K562 (cell line): ENCODE results near the gene GINS3. TPM values are rescaled to one million over a fixed set of nuclear protein-coding genes. Genes with fewer than 3 reads are reported as not detected.

Experiments used
- ATAC-seq: fragments of 200-7000 bp; cut with Tn5 transposase; 3 replicates; pipeline ENCODE4 v1.9.1; 2020; ENCODE audit warnings: moderate library complexity
- BruUV-seq: library from RNA; stranded (reverse); fragments of 400-500 nt; replicated peaks from 2 replicates; lab custom pipeline; 2021; lab: Mats Ljungman, UMichigan
- CTCF ChIA-PET: fragments of 300-600 bp; formaldehyde crosslinking; extraction: SDS; loops from one replicate; lab custom pipeline; 2021; ENCODE audit warnings: low intra/inter-chr PET ratio; lab: Yijun Ruan, JAX
- POLR2A ChIA-PET: fragments of 300-600, 350-650 bp; sonication (Branson Sonifier 250); formaldehyde crosslinking; extraction: SDS; loops from one replicate; lab custom pipeline; 2021; ENCODE audit warnings: antibody characterized with exemption, inconsistent platforms; lab: Yijun Ruan, JAX
- DNase-seq, 4 experiments: peaks; one replicate each; pipeline versions ENCODE4 v3.0.0 to v3.0.0-alpha.2; 2011 to 2018; ENCODE audit warnings: low spot score in 3 of 4, mixed read lengths in 3 of 4; ENCODE audit errors: extremely low read depth in 1 of 4
- FAIRE-seq: peaks from 2 replicates; lab custom pipeline; 2011; peaks lifted over from hg19 to GRCh38; lab: Jason Lieb, UNC
- H2AFZ ChIP-seq: 2 replicates; pipeline ENCODE4 v1.6.0; 2011; ENCODE audit warnings: low read depth, low read length, control low read depth, inconsistent platforms
- H3K27ac ChIP-seq: fragments of 200-600 bp; 3 replicates; pipeline ENCODE4 v1.8.0; 2011; ENCODE audit warnings: low read depth, mild to moderate bottlenecking, control low read depth, inconsistent platforms, low read length, moderate library complexity, mixed read lengths; ENCODE audit errors: extremely low read depth
- H3K27me3 ChIP-seq, 2 experiments: fragments of 300-600 bp in 1 of 2; 2 replicates in 1 of 2; 3 replicates in 1 of 2; pipeline versions ENCODE4 v1.6.0 to v1.8.0; 2011; ENCODE audit warnings: inconsistent platforms in 2 of 2, low read length in 2 of 2, mild to moderate bottlenecking in 1 of 2, mixed read lengths in 1 of 2, moderate library complexity in 1 of 2; ENCODE audit not compliant: control insufficient read depth in 2 of 2, insufficient read depth in 2 of 2
- H3K36me3 ChIP-seq: fragments of 300-600 bp; 3 replicates; pipeline ENCODE4 v1.8.0; 2011; ENCODE audit warnings: mild to moderate bottlenecking, low read length, inconsistent platforms; ENCODE audit not compliant: control insufficient read depth, insufficient read depth
- H3K4me1 ChIP-seq, 2 experiments: fragments of 200-600 bp in 1 of 2; replicated peaks in 1 of 2; 2 replicates in 1 of 2; 3 replicates in 1 of 2; pipeline versions ENCODE4 v1.5.1 to v1.8.0; 2011; ENCODE audit warnings: inconsistent platforms in 2 of 2, low read length in 2 of 2, mild to moderate bottlenecking in 1 of 2, mixed read lengths in 1 of 2, moderate library complexity in 1 of 2; ENCODE audit not compliant: control insufficient read depth in 2 of 2, insufficient read depth in 2 of 2
- H3K4me2 ChIP-seq: 2 replicates; pipeline ENCODE4 v1.6.1; 2011; ENCODE audit warnings: low read length, control low read depth, inconsistent platforms, mixed read lengths; ENCODE audit not compliant: insufficient read depth
- H3K4me3 ChIP-seq: fragments of 200-600 bp; sonication (generic), shearing (Covaris generic); 2 replicates; pipeline ENCODE4 v1.5.1; 2016; ENCODE audit warnings: control low read depth, inconsistent platforms
- H3K79me2 ChIP-seq: fragments of 200-600 bp; 3 replicates; pipeline ENCODE4 v1.8.0; 2011; ENCODE audit warnings: low read length, inconsistent platforms; ENCODE audit not compliant: control insufficient read depth, insufficient read depth
- H3K9ac ChIP-seq, 2 experiments: 2 replicates each; pipeline versions ENCODE4 v1.6.0 to v1.6.1; 2011; ENCODE audit warnings: low read depth in 2 of 2, low read length in 2 of 2, control low read depth in 1 of 2, inconsistent platforms in 1 of 2, mild to moderate bottlenecking in 1 of 2, mixed read lengths in 1 of 2; ENCODE audit not compliant: insufficient read depth in 1 of 2
- H3K9me1 ChIP-seq: one replicate; pipeline ENCODE4 v1.6.0; 2011; ENCODE audit warnings: inconsistent platforms, mild to moderate bottlenecking, low read length, moderate library complexity; ENCODE audit not compliant: control insufficient read depth, insufficient read depth
- H3K9me3 ChIP-seq: replicated peaks from 2 replicates; pipeline ENCODE4 v1.5.1; 2011; ENCODE audit warnings: low read depth, low read length, inconsistent platforms; ENCODE audit not compliant: control insufficient read depth, insufficient read depth
- H4K20me1 ChIP-seq: replicated peaks from 2 replicates; pipeline ENCODE4 v1.6.1; 2011; ENCODE audit warnings: low read length, inconsistent platforms, mixed read lengths; ENCODE audit not compliant: control insufficient read depth, insufficient read depth
- ADNP ChIP-seq: fragments of 200-800 bp; sonication (Bioruptor generic); IDR thresholded peaks from 2 replicates; pipeline ENCODE4 v1.6.1; 2016; ENCODE audit warnings: missing genetic modification characterization, missing compliant biosample characterization
- ATF3 ChIP-seq, 2 experiments: fragments of 450-650 bp in 1 of 2; sonication (generic) in 1 of 2; formaldehyde crosslinking in 1 of 2; IDR thresholded peaks in 1 of 2; conservative IDR thresholded peaks in 1 of 2; 2 replicates each; pipeline versions ENCODE4 v1.6.1 to v1.8.1; 2016 to 2023; ENCODE audit warnings: mild to moderate bottlenecking in 2 of 2, moderate library complexity in 2 of 2, inconsistent platforms in 1 of 2, missing genetic modification reagents in 1 of 2
- E2F8 ChIP-seq: fragments of 450-650 bp; IDR thresholded peaks from 2 replicates; pipeline ENCODE4 v1.7.1; 2018; ENCODE audit warnings: mild to moderate bottlenecking, low read depth; ENCODE audit not compliant: partially characterized antibody
- FOXM1 ChIP-seq, 2 experiments: fragments of 450-650 bp in 1 of 2; sonication (generic) in 1 of 2; formaldehyde crosslinking in 1 of 2; IDR thresholded peaks; 2 replicates each; pipeline versions ENCODE4 v1.6.1 to v1.9.0; 2017 to 2022; ENCODE audit warnings: low read depth in 2 of 2, mild to moderate bottlenecking in 2 of 2, missing genetic modification reagents in 1 of 2, moderate library complexity in 1 of 2
- JUND ChIP-seq, 2 experiments: IDR thresholded peaks; 2 replicates in 1 of 2; 3 replicates in 1 of 2; pipeline ENCODE4 v1.6.1; 2011; ENCODE audit warnings: borderline replicate concordance in 2 of 2, low read depth in 2 of 2, low read length in 2 of 2, improper control_type of control experiment in 1 of 2, missing biosample characterization in 1 of 2, missing genetic modification characterization in 1 of 2, missing genetic modification reagents in 1 of 2
- POLR2H ChIP-seq: IDR thresholded peaks from 2 replicates; pipeline ENCODE4 v1.6.1; 2016; ENCODE audit warnings: missing genetic modification characterization, low read depth, mild to moderate bottlenecking, control low read depth, missing compliant biosample characterization, moderate library complexity
- SPI1 ChIP-seq: IDR thresholded peaks from 2 replicates; pipeline ENCODE4 v1.6.1; 2011; ENCODE audit warnings: low read depth, low read length, control low read depth, borderline replicate concordance
- TAF1 ChIP-seq: IDR thresholded peaks from 2 replicates; pipeline ENCODE4 v1.6.1; 2011; ENCODE audit warnings: mild to moderate bottlenecking, low read length, moderate library complexity; ENCODE audit not compliant: insufficient read depth, control insufficient read depth, severe bottlenecking; ENCODE audit errors: extremely low read depth
- THRB ChIP-seq: fragments of 450-650 bp; formaldehyde crosslinking; conservative IDR thresholded peaks from 2 replicates; pipeline ENCODE4 v1.4.0; 2022; ENCODE audit warnings: mild to moderate bottlenecking, missing genetic modification characterization
- ZFP91 ChIP-seq: sonication (generic); formaldehyde crosslinking; IDR thresholded peaks from 2 replicates; pipeline ENCODE4 v1.8.0; 2022; ENCODE audit warnings: mild to moderate bottlenecking, missing genetic modification reagents
- ZNF175 ChIP-seq: fragments of 200-800 bp; sonication (Bioruptor generic); IDR thresholded peaks from 2 replicates; pipeline ENCODE4 v1.6.1; 2016; ENCODE audit warnings: low read depth, mild to moderate bottlenecking, missing genetic modification characterization, missing compliant biosample characterization
- ZNF263 ChIP-seq: sonication (generic); formaldehyde crosslinking; IDR thresholded peaks from 2 replicates; pipeline ENCODE4 v1.8.0; 2022; ENCODE audit warnings: mild to moderate bottlenecking, missing genetic modification reagents, borderline replicate concordance
- WGBS: fragments of 100-300 bp; shearing (Covaris generic); methylation state at CpG from one replicate; pipeline ENCODE4 v1.1.6; 2016; ENCODE audit warnings: low coverage, mixed read lengths; ENCODE audit not compliant: insufficient coverage; ENCODE audit errors: missing lambda C conversion rate; 5-methylcytosine and 5-hydroxymethylcytosine counted together
- in situ Hi-C: fragments of 300-500 bp; cut with MboI; formaldehyde crosslinking; loops from 4 replicates; pipeline ENCODE4 v1.15.0; 2018; ENCODE audit warnings: inconsistent platforms, mixed read lengths
- intact Hi-C: fragments of 100-400 bp; cut with micrococcal nuclease; formaldehyde crosslinking; loops from 2 replicates; pipeline ENCODE4 v1.14.2; 2022
- polyA plus RNA-seq, 8 experiments: library from polyadenylated mRNA; depleted of rRNA in 4 of 8; stranded (reverse) in 5 of 8; unstranded in 3 of 8; fragments of >200 nt; fragmentation: Nextera tagmentation in 2 of 8; fragmentation: Illumina TruSeq in 1 of 8; extraction: Ambion mirVana in 2 of 8; extraction: Trizol in 1 of 8; gene quantifications; 2 replicates each; pipeline versions ENCODE4 v1.2.1 to v1.2.3, GENCODE V29; 2011 to 2014; ENCODE audit warnings: inconsistent platforms in 1 of 8, missing spikeins in 1 of 8
- total RNA-seq, 7 experiments: library from RNA; depleted of rRNA in 6 of 7; stranded (reverse); fragments of >200 nt in 6 of 7; fragmentation: Illumina TruSeq in 2 of 7; extraction: Trizol in 2 of 7; gene quantifications; 2 replicates each; pipeline versions ENCODE4 v1.2.1 to v1.2.3, GENCODE V29; 2011 to 2021; ENCODE audit warnings: low replicate concordance in 1 of 7

Gene GINS3
- total and polyA plus RNA-seq, 9 of the 15 experiments (the other 6 are each of a cell fraction or from before 2014, with no cell fraction given), result 17.8 to 31.9 (median 25.4) TPM

- intact Hi-C loops, result no loop called here
- Histone ChIP-seq H3K4me3 (no peak overlapping the region), H3K9me1 (peaks cover 2% of the 10 kb centered on the region), H3K27ac (no peak overlapping the region), H2AFZ (0 out of 2 replicates have a peak overlapping the region, but pooled peaks have one; percentile 13), H3K9ac (no peak overlapping the region), H3K4me1 (peaks cover 4 to 7% of the 10 kb centered on the region in 2 experiments; a peak in 3 of 5 replicates), H4K20me1 (no peaks in the 10 kb centered on the region), H3K79me2 (no peaks in the 10 kb centered on the region), H3K4me2 (peak overlapping the region; percentile 9; the same call in 1 of the 2 replicates), H3K27me3 (peaks cover 4 to 5% of the 10 kb centered on the region in 2 experiments; a peak in 2 of 5 replicates), H3K9me3 (no peaks in the 10 kb centered on the region), H3K36me3 (no peaks in the 10 kb centered on the region)
- DNase-seq (peak; percentile 27 to 39 (median 32)), FAIRE-seq (no peak), ATAC-seq (peak; percentile 80)
- in situ Hi-C loops, result no loop called here
- no TSS peak for BruUV-seq
- WGBS, result 14% methylated on average over 4 of the region's 4 CpGs
- POLR2A ChIA-PET, result interaction anchor here (0.5 to 2.0 kb wide), 4 partner anchors 9 to 84 kb away, joined by 3 to 4 read pairs (median 3); no protein-coding TSS in a partner anchor
- CTCF ChIA-PET, result interaction anchor here (0.6 kb wide), 1 partner anchor 78 kb away, joined by 3 read pairs; no protein-coding TSS in a partner anchor
- TF ChIP-seq ADNP (tag) (no peak), FOXM1 (IDR thresholded peaks at IDR 0.05; ENCODE audit: low read depth) (no peak), FOXM1 (CRISPR knock-in tag; IDR thresholded peaks at IDR 0.05; ENCODE audit: low read depth) (no peak), TAF1 (no peak), ZNF263 (CRISPR knock-in tag) (peak; percentile 68; the same call in 1 of the 2 replicates), ZNF175 (no peak), E2F8 (no peak), ZFP91 (CRISPR knock-in tag) (no peak), JUND (IDR thresholded peaks at IDR 0.05; ENCODE audit: borderline replicate concordance, low read depth, low read length) (peak; percentile 39), JUND (tag; IDR thresholded peaks at IDR 0.05; ENCODE audit: borderline replicate concordance, low read depth, low read length) (peak; percentile 40; the same call in 1 of the 3 replicates), ATF3 (IDR thresholded peaks at IDR 0.05) (peak; percentile 59; the same call in 1 of the 2 replicates), ATF3 (CRISPR knock-in tag; conservative IDR thresholded peaks at IDR 0.05) (no peak), SPI1 (peak; percentile 33; the same call in 1 of the 2 replicates), THRB (CRISPR knock-in tag) (0 out of 2 replicates have a peak, but pooled peaks have one; percentile 32), POLR2H (no peak)
Observed at GRCh38 chr16:58418601-58419000, 26.3 kb downstream of the GINS3 start.
